Body of pancreas (tissue), 4 donors: ENCODE results near the gene SOBP.

Source experiments
- POLR2A ChIP-seq, 3 donors: fragments of 450-650 bp; IDR thresholded peaks; one replicate each; pipeline ENCODE4 v1.6.1; 2016; ENCODE audit warnings: antibody characterized with exemption in 3 of 3, mild to moderate bottlenecking in 2 of 3
- TF ChIP-seq, protein P1 (sequence below), 7 experiments: fragments of 450-650 bp in 4 of 7; fragments of 200-600 bp in 3 of 7; sonication (generic) in 3 of 7; IDR thresholded peaks; one replicate each; pipeline ENCODE4 v1.5.1; 2016 to 2019; ENCODE audit warnings: antibody characterized with exemption in 7 of 7

DNA sequence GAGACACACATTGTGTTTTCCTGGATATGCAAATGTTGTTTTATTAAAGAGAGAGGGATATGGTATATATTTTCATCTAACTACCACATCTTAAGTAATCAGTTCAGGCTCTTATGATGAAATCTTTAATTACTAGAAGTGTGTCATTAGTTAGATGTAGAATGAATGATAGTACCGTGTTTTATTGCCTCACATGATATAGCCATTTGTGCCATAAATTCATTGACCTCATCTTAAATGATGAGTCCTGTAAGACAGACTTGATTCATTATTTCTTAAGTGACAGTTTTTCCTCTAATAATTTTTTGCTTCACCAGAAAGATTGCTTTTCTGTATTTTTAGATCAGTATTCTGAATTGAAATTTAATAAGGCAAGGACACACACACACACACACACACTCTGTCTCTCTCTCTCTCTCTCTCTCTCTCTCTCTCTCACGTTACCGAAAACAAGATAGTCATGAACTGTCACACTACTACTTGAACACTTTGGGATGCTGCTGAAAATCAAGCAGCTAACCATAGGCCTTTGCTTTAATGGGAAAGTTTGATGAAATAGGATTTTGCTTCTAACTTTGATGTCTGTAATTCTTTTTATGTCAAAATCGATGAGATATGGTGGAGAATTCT, 140.5 kb downstream of the SOBP start:
- TF ChIP-seq, protein P1, sequence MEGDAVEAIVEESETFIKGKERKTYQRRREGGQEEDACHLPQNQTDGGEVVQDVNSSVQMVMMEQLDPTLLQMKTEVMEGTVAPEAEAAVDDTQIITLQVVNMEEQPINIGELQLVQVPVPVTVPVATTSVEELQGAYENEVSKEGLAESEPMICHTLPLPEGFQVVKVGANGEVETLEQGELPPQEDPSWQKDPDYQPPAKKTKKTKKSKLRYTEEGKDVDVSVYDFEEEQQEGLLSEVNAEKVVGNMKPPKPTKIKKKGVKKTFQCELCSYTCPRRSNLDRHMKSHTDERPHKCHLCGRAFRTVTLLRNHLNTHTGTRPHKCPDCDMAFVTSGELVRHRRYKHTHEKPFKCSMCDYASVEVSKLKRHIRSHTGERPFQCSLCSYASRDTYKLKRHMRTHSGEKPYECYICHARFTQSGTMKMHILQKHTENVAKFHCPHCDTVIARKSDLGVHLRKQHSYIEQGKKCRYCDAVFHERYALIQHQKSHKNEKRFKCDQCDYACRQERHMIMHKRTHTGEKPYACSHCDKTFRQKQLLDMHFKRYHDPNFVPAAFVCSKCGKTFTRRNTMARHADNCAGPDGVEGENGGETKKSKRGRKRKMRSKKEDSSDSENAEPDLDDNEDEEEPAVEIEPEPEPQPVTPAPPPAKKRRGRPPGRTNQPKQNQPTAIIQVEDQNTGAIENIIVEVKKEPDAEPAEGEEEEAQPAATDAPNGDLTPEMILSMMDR (IDR thresholded peaks at IDR 0.05): no peak
- TF ChIP-seq POLR2A (IDR thresholded peaks at IDR 0.05): no peak
